HepG2 (cell line): ENCODE data around the gene NFKBIA. TPM values are rescaled to one million over a fixed set of nuclear protein-coding genes. Genes with fewer than 3 reads are reported as not detected.
A peak's percentile ranks its signal among the peaks of the same experiment; 100 is the strongest.

Experiments
- ATAC-seq: fragments of 200-7000 bp; cut with Tn5 transposase; 3 replicates; pipeline ENCODE4 v1.9.1; 2020; ENCODE audit warnings: mild to moderate bottlenecking, moderate library complexity
- BruUV-seq: library from RNA; stranded (reverse); fragments of 400-500 nt; replicated peaks from 2 replicates; lab custom pipeline; 2021; lab: Mats Ljungman, UMichigan
- CTCF ChIA-PET: fragments of 300-600 bp; formaldehyde crosslinking; extraction: SDS; loops from one replicate; lab custom pipeline; 2021; ENCODE audit warnings: low total read pairs, inconsistent platforms, low intra/inter-chr PET ratio; lab: Yijun Ruan, JAX
- POLR2A ChIA-PET: fragments of 350-600 bp; sonication (Branson Sonifier 250); formaldehyde crosslinking; loops from one replicate; lab custom pipeline; 2020; ENCODE audit warnings: antibody characterized with exemption, inconsistent platforms; lab: Yijun Ruan, JAX
- DNase-seq: peaks from one replicate; pipeline ENCODE4 v3.0.0-alpha.2; 2015; ENCODE audit warnings: low spot score
- FAIRE-seq: peaks from 3 replicates; lab custom pipeline; 2011; peaks lifted over from hg19 to GRCh38; lab: Jason Lieb, UNC
- H2AFZ ChIP-seq: one replicate; pipeline ENCODE4 v1.6.1; 2011; ENCODE audit warnings: low read length, inconsistent platforms
- H3K27ac ChIP-seq: fragments of 300-600 bp; 3 replicates; pipeline ENCODE4 v1.8.0; 2011; ENCODE audit warnings: mixed run types, mild to moderate bottlenecking, mixed read lengths, low read length, inconsistent platforms; ENCODE audit not compliant: insufficient read depth; ENCODE audit errors: extremely low read length
- H3K27me3 ChIP-seq, 2 experiments: fragments of 200-600 bp in 1 of 2; 2 replicates in 1 of 2; 3 replicates in 1 of 2; pipeline versions ENCODE4 v1.6.0 to v1.8.0; 2011; ENCODE audit warnings: low read length in 2 of 2, mild to moderate bottlenecking in 2 of 2, moderate library complexity in 2 of 2, inconsistent platforms in 1 of 2; ENCODE audit not compliant: insufficient read depth in 2 of 2, control insufficient read depth in 1 of 2
- H3K36me3 ChIP-seq, 2 experiments: fragments of 200-600 bp in 1 of 2; replicated peaks in 1 of 2; 2 replicates in 1 of 2; 3 replicates in 1 of 2; pipeline versions ENCODE4 v1.5.1 to v1.8.0; 2011; ENCODE audit warnings: low read length in 2 of 2, inconsistent platforms in 1 of 2; ENCODE audit not compliant: insufficient read depth in 2 of 2, control insufficient read depth in 1 of 2
- H3K4me1 ChIP-seq: 2 replicates; pipeline ENCODE4 v1.5.1; 2012; ENCODE audit warnings: low read length, inconsistent platforms; ENCODE audit not compliant: insufficient read depth
- H3K4me2 ChIP-seq: 2 replicates; pipeline ENCODE4 v1.6.0; 2011; ENCODE audit warnings: low read depth, low read length, inconsistent platforms
- H3K4me3 ChIP-seq, 3 experiments: fragments of 200-600 bp in 1 of 3; sonication (generic), shearing (Covaris generic) in 1 of 3; replicated peaks in 1 of 3; 2 replicates each; pipeline ENCODE4 v1.5.1; 2011 to 2016; ENCODE audit warnings: low read length in 3 of 3, inconsistent platforms in 2 of 3, low read depth in 2 of 3, mild to moderate bottlenecking in 2 of 3, control low read depth in 1 of 3, mixed read lengths in 1 of 3; ENCODE audit not compliant: insufficient read depth in 1 of 3
- H3K79me2 ChIP-seq: one replicate; pipeline ENCODE4 v1.6.1; 2011; ENCODE audit warnings: low read length, inconsistent platforms; ENCODE audit not compliant: insufficient read depth
- H3K9ac ChIP-seq: 2 replicates; pipeline ENCODE4 v1.6.0; 2011; ENCODE audit warnings: mild to moderate bottlenecking, low read depth, low read length, inconsistent platforms; ENCODE audit not compliant: insufficient read depth
- H3K9me3 ChIP-seq: 2 replicates; pipeline ENCODE4 v1.5.1; 2012; ENCODE audit warnings: mild to moderate bottlenecking, low read length
- H4K20me1 ChIP-seq: 2 replicates; pipeline ENCODE4 v1.6.0; 2011; ENCODE audit warnings: inconsistent platforms, mild to moderate bottlenecking, low read length, moderate library complexity; ENCODE audit not compliant: insufficient read depth
- CBX5 ChIP-seq: sonication (generic); formaldehyde crosslinking; IDR thresholded peaks from 2 replicates; pipeline ENCODE4 v1.4.0; 2020; ENCODE audit warnings: missing genetic modification reagents, borderline replicate concordance
- DMAP1 ChIP-seq: IDR thresholded peaks from 2 replicates; pipeline ENCODE4 v1.6.1; 2016
- HMGA1 ChIP-seq: sonication (generic); formaldehyde crosslinking; conservative IDR thresholded peaks from 2 replicates; pipeline ENCODE4 v1.4.0; 2020; ENCODE audit warnings: missing genetic modification reagents
- HNRNPL ChIP-seq: fragments of 200-400 bp; formaldehyde crosslinking; IDR thresholded peaks from 2 replicates; pipeline ENCODE4 v1.6.1; 2017; ENCODE audit warnings: mild to moderate bottlenecking, low read depth, low read length
- KDM5A ChIP-seq: fragments of 200-600 bp; sonication (generic); IDR thresholded peaks from 2 replicates; pipeline ENCODE4 v1.7.0; 2018; ENCODE audit warnings: antibody characterized with exemption, mild to moderate bottlenecking, low read length, borderline replicate concordance
- PHF20 ChIP-seq: sonication (generic); formaldehyde crosslinking; IDR thresholded peaks from 2 replicates; pipeline ENCODE4 v1.5.0; 2020; ENCODE audit warnings: mild to moderate bottlenecking, missing genetic modification reagents
- PPARG ChIP-seq: conservative IDR thresholded peaks from 2 replicates; pipeline ENCODE4 v1.6.1; 2016; ENCODE audit warnings: missing biosample characterization, missing genetic modification reagents
- RXRA ChIP-seq: sonication (generic); formaldehyde crosslinking; IDR thresholded peaks from 2 replicates; pipeline ENCODE4 v1.5.1; 2020; ENCODE audit warnings: missing genetic modification reagents
- SAP130 ChIP-seq: IDR thresholded peaks from 2 replicates; pipeline ENCODE4 v1.6.1; 2016; ENCODE audit warnings: low read depth
- SIX1 ChIP-seq: sonication (generic); formaldehyde crosslinking; IDR thresholded peaks from 2 replicates; pipeline ENCODE4 v1.4.0; 2020; ENCODE audit warnings: missing genetic modification reagents, borderline replicate concordance
- SMAD3 ChIP-seq: sonication (generic); formaldehyde crosslinking; IDR thresholded peaks from 2 replicates; pipeline ENCODE4 v1.4.0; 2020; ENCODE audit warnings: missing genetic modification reagents
- ZEB1 ChIP-seq: IDR thresholded peaks from 2 replicates; pipeline ENCODE4 v1.6.1; 2012; ENCODE audit warnings: mild to moderate bottlenecking, low read depth, inconsistent platforms; ENCODE audit not compliant: insufficient replicate concordance
- ZNF138 ChIP-seq: sonication (generic); formaldehyde crosslinking; IDR thresholded peaks from 2 replicates; pipeline ENCODE4 v1.5.0; 2020; ENCODE audit warnings: mild to moderate bottlenecking, low read depth, missing genetic modification reagents
- ZNF205 ChIP-seq: IDR thresholded peaks from 2 replicates; pipeline ENCODE4 v1.6.1; 2018; ENCODE audit warnings: missing biosample characterization, missing genetic modification reagents
- ZNF253 ChIP-seq: sonication (generic); formaldehyde crosslinking; IDR thresholded peaks from 2 replicates; pipeline ENCODE4 v1.8.0; 2022; ENCODE audit warnings: mild to moderate bottlenecking, missing genetic modification reagents, borderline replicate concordance
- ZNF256 ChIP-seq: sonication (generic); formaldehyde crosslinking; conservative IDR thresholded peaks from 2 replicates; pipeline ENCODE4 v1.4.0; 2020; ENCODE audit warnings: missing genetic modification reagents
- ZNF275 ChIP-seq: sonication (generic); formaldehyde crosslinking; IDR thresholded peaks from 2 replicates; pipeline ENCODE4 v1.8.0; 2022; ENCODE audit warnings: missing genetic modification reagents, mild to moderate bottlenecking, inconsistent platforms, borderline replicate concordance
- ZNF496 ChIP-seq: sonication (generic); formaldehyde crosslinking; IDR thresholded peaks from 2 replicates; pipeline ENCODE4 v1.8.1; 2023; ENCODE audit warnings: mild to moderate bottlenecking, moderate library complexity, missing genetic modification reagents; ENCODE audit not compliant: insufficient replicate concordance
- ZNF547 ChIP-seq: sonication (generic); formaldehyde crosslinking; IDR thresholded peaks from 2 replicates; pipeline ENCODE4 v1.5.1; 2020; ENCODE audit warnings: mild to moderate bottlenecking, missing genetic modification reagents
- ZNF598 ChIP-seq: sonication (generic); formaldehyde crosslinking; IDR thresholded peaks from 2 replicates; pipeline ENCODE4 v1.5.1; 2020; ENCODE audit warnings: mild to moderate bottlenecking, missing genetic modification reagents, borderline replicate concordance
- WGBS: methylation state at CpG from one replicate; pipeline ENCODE4 v1.1.6; 2017; ENCODE audit warnings: low lambda C conversion rate; 5-methylcytosine and 5-hydroxymethylcytosine counted together
- in situ Hi-C: cut with HindIII; loops from 2 replicates; pipeline ENCODE4 v1.10.0; 2017; ENCODE audit warnings: low pct_unique_long_range_greater_than_20kb; ENCODE audit not compliant: extremely low pct_ligation_motif_present
- intact Hi-C: fragments of 100-400 bp; cut with micrococcal nuclease; formaldehyde crosslinking; loops from one replicate; pipeline ENCODE4 v1.10.0; 2022; ENCODE audit not compliant: unreplicated experiment
- polyA plus RNA-seq, 8 experiments: library from polyadenylated mRNA; depleted of rRNA in 3 of 8; stranded (reverse) in 7 of 8; unstranded in 1 of 8; fragments of >200 nt; fragmentation: Illumina TruSeq in 4 of 8; extraction: Trizol in 4 of 8; gene quantifications; 2 replicates each; pipeline versions ENCODE4 v1.2.1 to v1.2.3, GENCODE V29; 2011 to 2016; ENCODE audit warnings: low read depth in 4 of 8, missing spikeins in 1 of 8, mixed read lengths in 1 of 8; ENCODE audit not compliant: insufficient read depth in 1 of 8
- total RNA-seq, 5 experiments: library from RNA; depleted of rRNA; stranded (reverse); fragments of >200 nt; fragmentation: Illumina TruSeq; extraction: Trizol; gene quantifications; 2 replicates each; pipeline ENCODE4 v1.2.3, GENCODE V29; 2016; ENCODE audit warnings: low read depth in 1 of 5
- TF ChIP-seq, protein P1 (sequence below): sonication (generic); formaldehyde crosslinking; IDR thresholded peaks from 2 replicates; pipeline ENCODE4 v1.8.0; 2023; ENCODE audit warnings: mild to moderate bottlenecking, missing genetic modification reagents
- TF ChIP-seq, protein P2 (sequence below): sonication (generic); formaldehyde crosslinking; IDR thresholded peaks from 2 replicates; pipeline ENCODE4 v1.4.0; 2020; ENCODE audit warnings: missing genetic modification reagents

The NFKBIA gene
- total and polyA plus RNA-seq, 2 of the 13 experiments (the other 11 are each of a cell fraction or from before 2014, with no cell fraction given) = 197 to 319 TPM

DNA sequence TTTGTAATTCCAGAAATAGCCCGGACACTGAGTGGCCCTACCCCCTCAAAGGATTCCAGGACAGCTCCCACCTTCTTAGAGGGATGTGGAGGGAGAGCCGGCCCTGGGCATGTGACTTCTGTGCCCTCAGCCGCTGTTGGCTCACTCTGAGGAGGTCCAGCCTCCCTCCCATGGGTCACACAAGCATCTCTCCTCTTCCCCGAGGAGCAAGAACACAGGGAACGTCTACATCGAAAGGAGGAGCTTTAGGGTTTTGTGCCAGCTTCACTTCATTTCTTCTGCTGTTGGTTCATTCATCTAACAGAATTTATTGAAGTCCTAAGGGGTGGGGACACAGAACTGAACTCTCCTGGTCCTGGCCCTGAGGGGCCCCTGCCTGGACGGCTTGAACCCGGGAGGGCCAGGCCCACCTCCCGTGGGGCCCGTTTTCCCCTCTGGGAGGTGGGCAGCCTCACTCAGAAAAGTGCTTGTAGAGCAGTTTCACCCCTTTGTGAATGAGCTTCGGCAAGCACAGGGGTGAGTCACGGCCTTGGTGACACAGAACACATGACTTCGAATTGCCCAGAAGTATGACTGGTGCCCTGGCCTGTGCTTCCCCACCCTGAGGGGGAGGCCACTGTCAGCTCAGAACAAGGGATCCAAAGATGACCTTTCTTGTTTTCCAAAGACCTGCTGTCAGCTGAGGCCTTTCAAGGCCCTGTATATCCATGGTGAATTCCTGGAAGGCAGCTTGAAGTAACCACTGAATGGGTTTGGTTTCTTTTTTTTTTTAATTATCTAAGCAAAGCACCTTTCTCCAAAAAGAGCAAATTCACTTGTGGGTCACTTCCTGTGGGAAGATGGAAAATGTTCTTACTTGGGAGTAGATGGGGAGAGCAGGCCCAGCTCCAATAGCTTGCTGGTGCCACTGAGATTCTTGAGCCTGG lies 39.2 kb downstream of the NFKBIA start:
- Histone ChIP-seq H3K4me2 (peak overlapping the region; percentile 66), H3K4me1 (peaks cover 61% of the 10 kb centered on the region), H4K20me1 (no peaks in the 10 kb centered on the region), H3K36me3 (no peaks in the 10 kb centered on the region), H3K4me3 (peak overlapping the region in 2 of 3 experiments; percentile 1 to 38; a peak in 2 of 6 replicates), H3K9me3 (no peaks in the 10 kb centered on the region), H3K9ac (peak overlapping the region; percentile 30; the same call in 1 of the 2 replicates), H3K79me2 (no peaks in the 10 kb centered on the region), H2AFZ (no peak overlapping the region), H3K27ac (no peak overlapping the region), H3K27me3 (0 out of 5 replicates have a peak, but pooled peaks cover 0 to 6% of the 10 kb centered on the region in 2 experiments)
- FAIRE-seq (peak; percentile 85), DNase-seq (peak; percentile 98), ATAC-seq (peak; percentile 87)
- in situ Hi-C loops (no loop called here), intact Hi-C loops (loop anchor here (1.0 to 5.0 kb wide), 4 partner anchors 9 to 37 kb away; partner anchors contain the start of gene NFKBIA)
- BruUV-seq = no TSS peak
- ChIA-PET CTCF (no interaction called here), POLR2A (interaction anchor here (0.5 to 3.9 kb wide), 17 partner anchors 9 to 383 kb away, joined by 3 to 82 read pairs (median 15); partner anchors contain the start of genes NFKBIA, PSMA6 and SRP54)
- 10% methylated on average over 13 of the region's 13 CpGs for WGBS
- no peak for TF ChIP-seq ZNF138 (CRISPR knock-in tag)
- peak; percentile 76; the same call in 1 of the 2 replicates for TF ChIP-seq PPARG (CRISPR knock-in tag)
- TF ChIP-seq KDM5A = 0 out of 2 replicates have a peak, but pooled peaks have one; percentile 43
- peak; percentile 93; the same call in 1 of the 2 replicates for TF ChIP-seq SMAD3 (CRISPR knock-in tag)
- peak; percentile 67; the same call in 1 of the 2 replicates for TF ChIP-seq HNRNPL
- TF ChIP-seq ZNF598 (CRISPR knock-in tag) = peak; percentile 77; the same call in 1 of the 2 replicates
- peak; percentile 94 for TF ChIP-seq RXRA (CRISPR knock-in tag)
- TF ChIP-seq, protein P1, sequence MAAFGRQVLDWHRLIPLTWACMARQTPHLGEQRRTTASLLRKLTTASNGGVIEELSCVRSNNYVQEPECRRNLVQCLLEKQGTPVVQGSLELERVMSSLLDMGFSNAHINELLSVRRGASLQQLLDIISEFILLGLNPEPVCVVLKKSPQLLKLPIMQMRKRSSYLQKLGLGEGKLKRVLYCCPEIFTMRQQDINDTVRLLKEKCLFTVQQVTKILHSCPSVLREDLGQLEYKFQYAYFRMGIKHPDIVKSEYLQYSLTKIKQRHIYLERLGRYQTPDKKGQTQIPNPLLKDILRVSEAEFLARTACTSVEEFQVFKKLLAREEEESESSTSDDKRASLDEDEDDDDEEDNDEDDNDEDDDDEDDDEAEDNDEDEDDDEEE (CRISPR knock-in tag) = peak; percentile 41; the same call in 1 of the 2 replicates
- TF ChIP-seq ZNF496 (CRISPR knock-in tag) = no peak
- TF ChIP-seq ZNF256 (CRISPR knock-in tag) = no peak
- no peak for TF ChIP-seq ZNF275 (CRISPR knock-in tag)
- TF ChIP-seq CBX5 (CRISPR knock-in tag) = no peak; the same call in none of the 2 replicates
- no peak for TF ChIP-seq PHF20
- TF ChIP-seq ZNF205 (CRISPR knock-in tag) = 0 out of 2 replicates have a peak, but pooled peaks have one; percentile 59
- TF ChIP-seq HMGA1 (CRISPR knock-in tag) = no peak
- TF ChIP-seq SAP130 (CRISPR knock-in tag) = peak; percentile 99
- TF ChIP-seq, protein P2, sequence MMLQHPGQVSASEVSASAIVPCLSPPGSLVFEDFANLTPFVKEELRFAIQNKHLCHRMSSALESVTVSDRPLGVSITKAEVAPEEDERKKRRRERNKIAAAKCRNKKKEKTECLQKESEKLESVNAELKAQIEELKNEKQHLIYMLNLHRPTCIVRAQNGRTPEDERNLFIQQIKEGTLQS (CRISPR knock-in tag) = peak; percentile 92
- TF ChIP-seq ZEB1 = peak; percentile 67
- TF ChIP-seq DMAP1 (CRISPR knock-in tag) = peak; percentile 76
- TF ChIP-seq SIX1 (CRISPR knock-in tag) = no peak
- TF ChIP-seq ZNF253 (CRISPR knock-in tag) = no peak; the same call in 1 of the 2 replicates
- TF ChIP-seq ZNF547 (CRISPR knock-in tag) = peak; percentile 96
